HG03108 (cell line): Measurements from ENCODE around the gene MEAF6.
"Not testable (repeated sequence)": the region's sequence is repeated elsewhere in the genome, so short reads cannot be mapped to it uniquely, and the experiment has no call there.

Experiments used
- ATAC-seq: cut with Tn5 transposase; IDR thresholded peaks from one replicate; pipeline ENCODE4 v1.9.1; 2021; ENCODE audit warnings: moderate library complexity; ENCODE audit not compliant: unreplicated experiment

MEAF6 gene

GRCh38 chr1:37532418-37533156 lies 18.0 kb upstream of the MEAF6 start:
- not testable (repeated sequence) for ATAC-seq

GRCh38 chr1:37529888-37530287 lies 15.3 kb upstream of the MEAF6 start:
- not testable (repeated sequence) for ATAC-seq

- no peak for ATAC-seq
These were observed 5.0 kb upstream of the MEAF6 start for GRCh38 chr1:37519613-37520012.

- not testable (repeated sequence) for ATAC-seq
These were observed 4.4 kb upstream of the MEAF6 start for GRCh38 chr1:37518929-37519328.

- ATAC-seq = not testable (repeated sequence)
These were observed 3.7 kb upstream of the MEAF6 start for GRCh38 chr1:37518241-37518640.

GRCh38 chr1:37517569-37517968 lies 3.0 kb upstream of the MEAF6 start:
- no peak for ATAC-seq

GRCh38 chr1:37515185-37516034 lies 844 bp upstream of the MEAF6 start:
- ATAC-seq = no peak

GRCh38 chr1:37513795-37514349 lies 694 bp downstream of the MEAF6 start:
- ATAC-seq = no peak

GRCh38 chr1:37509181-37509580 lies 5.4 kb downstream of the MEAF6 start:
- ATAC-seq = no peak

GRCh38 chr1:37506740-37507139 lies 7.8 kb downstream of the MEAF6 start:
- no peak for ATAC-seq

GRCh38 chr1:37502791-37503190 lies 11.8 kb downstream of the MEAF6 start:
- ATAC-seq = not testable (repeated sequence)

GRCh38 chr1:37502104-37502503 lies 12.5 kb downstream of the MEAF6 start:
- ATAC-seq = no peak

- no peak for ATAC-seq
These were observed 12.9 kb downstream of the MEAF6 start for GRCh38 chr1:37501661-37502060.

- no peak for ATAC-seq
These were observed 15.5 kb downstream of the MEAF6 start for GRCh38 chr1:37498872-37499617.

- ATAC-seq = no peak
These were observed 16.7 kb downstream of the MEAF6 start for GRCh38 chr1:37497832-37498231.

GRCh38 chr1:37495875-37496274 lies 18.7 kb downstream of the MEAF6 start:
- no peak for ATAC-seq

GRCh38 chr1:37493336-37494098 lies 21.0 kb downstream of the MEAF6 start:
- ATAC-seq = no peak

GRCh38 chr1:37487619-37487984 lies 27.0 kb downstream of the MEAF6 start:
- ATAC-seq = no peak

GRCh38 chr1:37486680-37487618 lies 27.6 kb downstream of the MEAF6 start:
- ATAC-seq = no peak
